B cell (primary cell): ENCODE results near the gene SEMA3B.

Experiments
- CTCF ChIP-seq: fragments of 200-600 bp; IDR thresholded peaks from one replicate; pipeline ENCODE4 v1.8.0; 2022; ENCODE audit warnings: antibody characterized with exemption, mild to moderate bottlenecking
- EZH2 ChIP-seq: IDR thresholded peaks from 2 replicates; pipeline ENCODE4 v1.6.1; 2012; ENCODE audit warnings: borderline replicate concordance, low read depth, mild to moderate bottlenecking, moderate library complexity, low read length; ENCODE audit not compliant: insufficient read depth, poor library complexity, severe bottlenecking

GRCh38 chr3:50233176-50233575 is 35.8 kb upstream of the SEMA3B start:
- TF ChIP-seq CTCF (no peak), EZH2 (no peak)
